Activated CD4-positive, alpha-beta T cell treated with anti-CD3 and anti-CD28 coated beads, Interleukin-2, amount 10 ng/mL, durations not matched to agents 7 days and 5 days (primary cell): ENCODE data around the gene HHLA2. TPM values are rescaled to one million over a fixed set of nuclear protein-coding genes. Genes with fewer than 3 reads are reported as not detected.
"Not testable (repeated sequence)": the region's sequence is repeated elsewhere in the genome, so short reads cannot be mapped to it uniquely, and the experiment has no call there.

Experiments
- CTCF ChIA-PET: fragments of 350-600 bp; sonication (Branson Sonifier 250); formaldehyde crosslinking; loops from one replicate; lab custom pipeline; 2021; ENCODE audit warnings: antibody characterized with exemption; lab: Charles Lee
- POLR2A ChIA-PET: fragments of 350-600 bp; sonication (Branson Sonifier 250); formaldehyde crosslinking; loops from one replicate; lab custom pipeline; 2021; ENCODE audit warnings: antibody characterized with exemption; lab: Charles Lee
- DNase-seq: peaks from one replicate; pipeline ENCODE4 v3.0.0-alpha.2; 2020
- H3K27ac Mint-ChIP-seq: one replicate; pipeline ENCODE4 v1.8.0; 2021; ENCODE audit warnings: mild to moderate bottlenecking, moderate library complexity, mixed read lengths
- H3K27me3 Mint-ChIP-seq: one replicate; pipeline ENCODE4 v1.8.0; 2021; ENCODE audit warnings: mixed read lengths
- H3K36me3 Mint-ChIP-seq: one replicate; pipeline ENCODE4 v1.8.0; 2021; ENCODE audit warnings: low read depth, mixed read lengths
- H3K4me1 Mint-ChIP-seq: one replicate; pipeline ENCODE4 v1.8.0; 2021; ENCODE audit warnings: mixed read lengths
- H3K4me3 Mint-ChIP-seq: one replicate; pipeline ENCODE4 v1.8.0; 2021; ENCODE audit warnings: mild to moderate bottlenecking, moderate library complexity, mixed read lengths
- H3K9me3 Mint-ChIP-seq: one replicate; pipeline ENCODE4 v1.8.0; 2021; ENCODE audit warnings: mixed read lengths
- total RNA-seq, 2 experiments: library from RNA; stranded (reverse); gene quantifications; one replicate each; pipeline ENCODE4 v1.2.3, GENCODE V29; 2021

HHLA2 gene
- total RNA-seq, result 1 to 10 TPM; 1.4 to 3.0 TPM

GRCh38 chr3:108296239-108296638 is at the start of gene HHLA2:
Gene HHLA2, plus strand, starts transcription at chr3:108296548. Its CDS starts 55,266 bp downstream, at chr3:108351814.
- POLR2A ChIA-PET, result no interaction called here
- peak; percentile 8 for DNase-seq
- Mint-ChIP-seq H3K36me3 (peaks cover 15% of the 10 kb centered on the region), H3K4me3 (peak within 1 kb of the TSS; percentile 43), H3K9me3 (peaks cover 11% of the 10 kb centered on the region), H3K27ac (no peak within 1 kb of the TSS), H3K4me1 (peaks cover 82% of the 10 kb centered on the region), H3K27me3 (no peaks in the 10 kb centered on the region)
- CTCF ChIA-PET, result no interaction called here

- no peak overlapping the region for H3K27ac Mint-ChIP-seq
- no peaks in the 10 kb centered on the region for H3K36me3 Mint-ChIP-seq
- H3K9me3 Mint-ChIP-seq, result peaks cover 5% of the 10 kb centered on the region
- ChIA-PET CTCF (interaction anchor here (0.5 to 1.6 kb wide), 4 partner anchors 18 to 56 kb away, joined by 3 to 6 read pairs (median 3); no protein-coding TSS in a partner anchor), POLR2A (no interaction called here)
- H3K27me3 Mint-ChIP-seq, result no peaks in the 10 kb centered on the region
- DNase-seq, result no peak
- no peak overlapping the region for H3K4me3 Mint-ChIP-seq
- peaks cover 5% of the 10 kb centered on the region for H3K4me1 Mint-ChIP-seq
These were observed 45.7 kb upstream of the HHLA2 start for GRCh38 chr3:108250626-108251025.

GRCh38 chr3:108251265-108251664 is 45.1 kb upstream of the HHLA2 start:
- DNase-seq, result no peak
- Mint-ChIP-seq H3K4me1 (peaks cover 5% of the 10 kb centered on the region), H3K9me3 (peaks cover 7% of the 10 kb centered on the region), H3K27ac (no peak overlapping the region), H3K27me3 (no peaks in the 10 kb centered on the region), H3K36me3 (no peaks in the 10 kb centered on the region), H3K4me3 (no peak overlapping the region)
- POLR2A ChIA-PET, result no interaction called here
- CTCF ChIA-PET, result interaction anchor here (1.2 to 1.6 kb wide), 2 partner anchors 19 to 28 kb away, joined by 3 to 6 read pairs; no protein-coding TSS in a partner anchor

GRCh38 chr3:108251844-108252243 is 44.5 kb upstream of the HHLA2 start:
- no peaks in the 10 kb centered on the region for H3K36me3 Mint-ChIP-seq
- H3K4me3 Mint-ChIP-seq, result no peak overlapping the region
- CTCF ChIA-PET, result interaction anchor here (1.6 kb wide), 1 partner anchor 29 kb away, joined by 6 read pairs; no protein-coding TSS in a partner anchor
- no peaks in the 10 kb centered on the region for H3K27me3 Mint-ChIP-seq
- H3K9me3 Mint-ChIP-seq, result peaks cover 10% of the 10 kb centered on the region
- H3K27ac Mint-ChIP-seq, result no peak overlapping the region
- POLR2A ChIA-PET, result no interaction called here
- DNase-seq, result no peak
- no peaks in the 10 kb centered on the region for H3K4me1 Mint-ChIP-seq

GRCh38 chr3:108255131-108255530 is 41.2 kb upstream of the HHLA2 start:
- no peak overlapping the region for H3K4me3 Mint-ChIP-seq
- DNase-seq, result no peak
- no peak overlapping the region for H3K27ac Mint-ChIP-seq
- peaks cover 14% of the 10 kb centered on the region for H3K9me3 Mint-ChIP-seq
- ChIA-PET CTCF (interaction anchor here (0.7 kb wide), 1 partner anchor 70 kb away, joined by 3 read pairs; no protein-coding TSS in a partner anchor), POLR2A (no interaction called here)
- no peaks in the 10 kb centered on the region for H3K36me3 Mint-ChIP-seq
- no peaks in the 10 kb centered on the region for H3K4me1 Mint-ChIP-seq
- H3K27me3 Mint-ChIP-seq, result no peaks in the 10 kb centered on the region

- CTCF ChIA-PET, POLR2A ChIA-PET, H3K4me1 Mint-ChIP-seq, H3K36me3 Mint-ChIP-seq, DNase-seq, H3K27me3 Mint-ChIP-seq, H3K4me3 Mint-ChIP-seq: not testable (repeated sequence)
- Mint-ChIP-seq H3K9me3 (peaks cover 11% of the 10 kb centered on the region), H3K27ac (peak overlapping the region; percentile 74)
These were observed 31.6 kb upstream of the HHLA2 start for GRCh38 chr3:108264534-108265298.

- CTCF ChIA-PET, result interaction anchor here (0.8 kb wide), 1 partner anchor 18 kb away, joined by 3 read pairs; no protein-coding TSS in a partner anchor
- H3K36me3 Mint-ChIP-seq, H3K27ac Mint-ChIP-seq, DNase-seq, H3K27me3 Mint-ChIP-seq, POLR2A ChIA-PET, H3K4me3 Mint-ChIP-seq, H3K4me1 Mint-ChIP-seq: not testable (repeated sequence)
- H3K9me3 Mint-ChIP-seq, result peaks cover 13% of the 10 kb centered on the region
These were observed 28.1 kb upstream of the HHLA2 start for GRCh38 chr3:108268235-108268634.

- no peaks in the 10 kb centered on the region for H3K4me1 Mint-ChIP-seq
- H3K27me3 Mint-ChIP-seq, result no peaks in the 10 kb centered on the region
- H3K36me3 Mint-ChIP-seq, result peaks cover 4% of the 10 kb centered on the region
- H3K27ac Mint-ChIP-seq, result no peak overlapping the region
- no peak for DNase-seq
- POLR2A ChIA-PET, result no interaction called here
- H3K9me3 Mint-ChIP-seq, result peaks cover 15% of the 10 kb centered on the region
- CTCF ChIA-PET, result no interaction called here
- no peak overlapping the region for H3K4me3 Mint-ChIP-seq
These were observed 24.7 kb upstream of the HHLA2 start for GRCh38 chr3:108271626-108272025.

GRCh38 chr3:108279066-108279465 is 17.3 kb upstream of the HHLA2 start:
- H3K9me3 Mint-ChIP-seq, result peaks cover 31% of the 10 kb centered on the region
- H3K27me3 Mint-ChIP-seq, CTCF ChIA-PET, H3K4me1 Mint-ChIP-seq, H3K4me3 Mint-ChIP-seq, POLR2A ChIA-PET, DNase-seq, H3K27ac Mint-ChIP-seq: not testable (repeated sequence)
- H3K36me3 Mint-ChIP-seq, result peaks cover 25% of the 10 kb centered on the region

- Mint-ChIP-seq H3K27ac (no peak overlapping the region), H3K4me1 (peaks cover 11% of the 10 kb centered on the region), H3K27me3 (peaks cover 2% of the 10 kb centered on the region), H3K9me3 (peaks cover 39% of the 10 kb centered on the region), H3K36me3 (peaks cover 25% of the 10 kb centered on the region), H3K4me3 (no peak overlapping the region)
- no peak for DNase-seq
- ChIA-PET CTCF (interaction anchor here (1.5 kb wide), 2 partner anchors 51 to 95 kb away, joined by 3 read pairs; no protein-coding TSS in a partner anchor), POLR2A (no interaction called here)
These were observed 15.9 kb upstream of the HHLA2 start for GRCh38 chr3:108280476-108280875.

GRCh38 chr3:108281670-108282069 is 14.7 kb upstream of the HHLA2 start:
- H3K4me3 Mint-ChIP-seq, result no peak overlapping the region
- ChIA-PET POLR2A (no interaction called here), CTCF (interaction anchor here (1.4 to 1.5 kb wide), 3 partner anchors 10 to 97 kb away, joined by 3 to 5 read pairs (median 3); no protein-coding TSS in a partner anchor)
- peaks cover 2% of the 10 kb centered on the region for H3K27me3 Mint-ChIP-seq
- H3K36me3 Mint-ChIP-seq, result peaks cover 25% of the 10 kb centered on the region
- H3K4me1 Mint-ChIP-seq, result peaks cover 11% of the 10 kb centered on the region
- H3K9me3 Mint-ChIP-seq, result peaks cover 43% of the 10 kb centered on the region
- H3K27ac Mint-ChIP-seq, result no peak overlapping the region
- DNase-seq, result no peak

- Mint-ChIP-seq H3K27me3 (peaks cover 2% of the 10 kb centered on the region), H3K4me1 (peaks cover 11% of the 10 kb centered on the region), H3K27ac (no peak overlapping the region), H3K9me3 (peaks cover 37% of the 10 kb centered on the region), H3K36me3 (peaks cover 20% of the 10 kb centered on the region), H3K4me3 (no peak overlapping the region)
- CTCF ChIA-PET, result no interaction called here
- POLR2A ChIA-PET, result no interaction called here
- DNase-seq, result no peak
These were observed 13.3 kb upstream of the HHLA2 start for GRCh38 chr3:108283006-108283405.

- DNase-seq, result no peak
- Mint-ChIP-seq H3K27ac (no peak overlapping the region), H3K9me3 (peaks cover 31% of the 10 kb centered on the region), H3K4me3 (no peak overlapping the region), H3K36me3 (peaks cover 18% of the 10 kb centered on the region), H3K4me1 (peaks cover 11% of the 10 kb centered on the region), H3K27me3 (peaks cover 2% of the 10 kb centered on the region)
- ChIA-PET POLR2A (no interaction called here), CTCF (no interaction called here)
These were observed 12.4 kb upstream of the HHLA2 start for GRCh38 chr3:108283989-108284388.
